ENCODE measurements around the gene ZNF512B. TPM values are rescaled to one million over a fixed set of nuclear protein-coding genes. Genes with fewer than 3 reads are reported as not detected.

Gene ZNF512B
- total and polyA plus RNA-seq, 12 donors: 3.5 to 39.4 (median 13.9) TPM

DNA sequence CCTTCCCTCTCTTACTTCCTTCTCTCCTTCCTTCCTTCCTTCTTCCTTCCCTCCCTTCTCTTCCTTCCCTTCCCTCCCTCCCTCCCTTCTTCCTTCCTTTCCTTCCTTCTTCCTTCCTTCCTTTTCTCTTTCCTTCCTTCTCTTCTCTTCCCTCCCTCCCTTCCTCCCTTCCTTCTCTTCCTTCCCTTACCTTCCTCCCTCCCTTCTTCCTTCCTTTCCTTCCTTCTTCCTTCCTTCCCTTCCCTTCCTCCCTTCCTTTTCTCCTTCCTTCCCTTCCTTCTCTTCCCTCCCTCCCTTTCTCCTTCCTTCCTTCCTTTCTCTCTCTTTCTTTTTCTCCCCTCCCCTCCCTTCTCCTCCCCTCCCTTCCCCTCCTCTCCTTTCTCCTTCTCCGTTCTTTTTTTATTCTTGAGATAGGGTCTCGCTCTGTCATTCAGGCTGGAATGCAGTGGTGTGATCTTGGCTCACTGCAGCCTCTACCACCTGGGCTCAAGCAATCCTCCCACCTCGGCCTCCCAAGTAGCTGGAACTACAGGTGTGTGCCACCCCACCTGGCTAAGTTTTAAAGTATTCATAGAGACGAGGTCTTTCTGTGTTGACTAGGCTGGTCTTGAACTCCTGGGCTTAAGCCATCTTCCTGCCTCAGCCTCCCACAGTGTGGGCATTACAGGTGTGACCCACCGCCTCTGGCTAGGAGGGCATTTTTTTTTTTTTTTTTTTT lies 1.1 kb upstream of the ZNF512B start:
- H3K4me1 ChIP-seq (replicated peaks in 1 of 2): peaks cover 8 to 20% of the 10 kb centered on the region in 2 donors
- no peak overlapping the region for H3K27ac ChIP-seq
- 87 to 96% (median 94%) methylated on average over 5 of the region's 5 CpGs for WGBS, 4 donors
- H3K27me3 ChIP-seq: no peaks in the 10 kb centered on the region
- no peak for TF ChIP-seq POLR2A (IDR thresholded peaks at IDR 0.05)
- TF ChIP-seq, protein P1, sequence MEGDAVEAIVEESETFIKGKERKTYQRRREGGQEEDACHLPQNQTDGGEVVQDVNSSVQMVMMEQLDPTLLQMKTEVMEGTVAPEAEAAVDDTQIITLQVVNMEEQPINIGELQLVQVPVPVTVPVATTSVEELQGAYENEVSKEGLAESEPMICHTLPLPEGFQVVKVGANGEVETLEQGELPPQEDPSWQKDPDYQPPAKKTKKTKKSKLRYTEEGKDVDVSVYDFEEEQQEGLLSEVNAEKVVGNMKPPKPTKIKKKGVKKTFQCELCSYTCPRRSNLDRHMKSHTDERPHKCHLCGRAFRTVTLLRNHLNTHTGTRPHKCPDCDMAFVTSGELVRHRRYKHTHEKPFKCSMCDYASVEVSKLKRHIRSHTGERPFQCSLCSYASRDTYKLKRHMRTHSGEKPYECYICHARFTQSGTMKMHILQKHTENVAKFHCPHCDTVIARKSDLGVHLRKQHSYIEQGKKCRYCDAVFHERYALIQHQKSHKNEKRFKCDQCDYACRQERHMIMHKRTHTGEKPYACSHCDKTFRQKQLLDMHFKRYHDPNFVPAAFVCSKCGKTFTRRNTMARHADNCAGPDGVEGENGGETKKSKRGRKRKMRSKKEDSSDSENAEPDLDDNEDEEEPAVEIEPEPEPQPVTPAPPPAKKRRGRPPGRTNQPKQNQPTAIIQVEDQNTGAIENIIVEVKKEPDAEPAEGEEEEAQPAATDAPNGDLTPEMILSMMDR (IDR thresholded peaks at IDR 0.05): no peak
- H3K4me3 ChIP-seq: no peak overlapping the region
- peaks cover 0 to 14% of the 10 kb centered on the region in 2 donors for H3K36me3 ChIP-seq (replicated peaks in 1 of 2)
- intact Hi-C loops (cut with DNase I): loop anchor here (10.0 kb wide), 2 partner anchors 186 to 356 kb away; no protein-coding TSS in a partner anchor
- no peaks in the 10 kb centered on the region for H3K9me3 ChIP-seq (replicated peaks in 1 of 3)
- no peak for DNase-seq

DNA sequence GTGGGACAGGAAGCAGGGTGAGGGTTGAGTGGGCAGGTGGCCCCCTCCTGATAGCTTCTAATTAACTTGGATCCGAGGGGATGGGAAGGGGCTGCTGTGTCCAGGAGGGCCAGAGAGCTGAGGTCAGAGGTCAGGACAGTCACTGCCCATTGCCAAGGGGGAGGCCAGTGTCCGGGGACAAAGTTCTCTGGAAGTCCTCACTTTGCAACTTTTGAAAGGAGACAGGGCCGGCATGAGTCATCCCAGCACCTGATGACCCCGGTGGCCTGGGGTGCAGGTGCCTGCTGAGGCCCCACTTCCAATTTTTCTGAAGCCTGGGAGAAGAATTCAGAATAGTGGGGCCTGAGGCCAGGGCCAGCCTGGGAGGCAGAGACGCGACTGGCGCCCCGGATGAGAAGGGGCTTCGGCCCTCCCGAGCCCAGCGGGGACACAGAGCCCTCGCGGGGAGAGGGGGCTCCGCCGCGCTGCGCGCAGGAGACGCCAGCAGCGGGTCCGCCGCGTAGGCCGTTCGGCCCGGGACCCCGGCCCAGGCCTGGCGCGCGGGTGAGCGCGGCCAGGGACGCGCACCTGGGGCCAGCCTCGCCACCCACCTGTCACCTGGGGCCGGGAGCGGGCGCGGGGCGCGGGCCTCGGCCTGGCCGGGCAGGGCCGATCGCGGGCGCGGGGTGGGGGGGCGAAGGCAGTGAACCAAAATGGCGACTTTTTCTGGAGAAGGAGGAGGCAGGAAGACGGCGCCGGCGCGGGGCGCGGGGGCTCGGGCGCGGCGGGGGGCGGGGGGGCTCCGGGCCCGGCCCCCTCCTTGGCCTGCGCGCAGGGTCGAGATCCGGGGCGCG lies 586 bp downstream of the ZNF512B start:
- DNase-seq: peak in 6 of 7 donors; percentile 26 to 59 (median 39)
- H3K9me3 ChIP-seq (replicated peaks in 1 of 3): no peaks in the 10 kb centered on the region
- peaks cover 0 to 18% of the 10 kb centered on the region in 2 donors for H3K36me3 ChIP-seq (replicated peaks in 1 of 2)
- H3K27ac ChIP-seq: peak overlapping the region in 4 of 5 donors; percentile 43 to 68 (median 54)
- intact Hi-C loops (cut with DNase I): no loop called here
- H3K4me1 ChIP-seq (replicated peaks in 1 of 2): peaks cover 8 to 20% of the 10 kb centered on the region in 2 donors
- 1 to 6% (median 3%) methylated on average over 4 to 69 of the region's 70 CpGs for WGBS, 4 donors
- TF ChIP-seq, protein P1 (IDR thresholded peaks at IDR 0.05): no peak
- no peak for TF ChIP-seq POLR2A (IDR thresholded peaks at IDR 0.05)
- H3K27me3 ChIP-seq: no peaks in the 10 kb centered on the region
- peak overlapping the region in 3 of 4 donors; percentile 24 to 92 (median 60) for H3K4me3 ChIP-seq

DNA sequence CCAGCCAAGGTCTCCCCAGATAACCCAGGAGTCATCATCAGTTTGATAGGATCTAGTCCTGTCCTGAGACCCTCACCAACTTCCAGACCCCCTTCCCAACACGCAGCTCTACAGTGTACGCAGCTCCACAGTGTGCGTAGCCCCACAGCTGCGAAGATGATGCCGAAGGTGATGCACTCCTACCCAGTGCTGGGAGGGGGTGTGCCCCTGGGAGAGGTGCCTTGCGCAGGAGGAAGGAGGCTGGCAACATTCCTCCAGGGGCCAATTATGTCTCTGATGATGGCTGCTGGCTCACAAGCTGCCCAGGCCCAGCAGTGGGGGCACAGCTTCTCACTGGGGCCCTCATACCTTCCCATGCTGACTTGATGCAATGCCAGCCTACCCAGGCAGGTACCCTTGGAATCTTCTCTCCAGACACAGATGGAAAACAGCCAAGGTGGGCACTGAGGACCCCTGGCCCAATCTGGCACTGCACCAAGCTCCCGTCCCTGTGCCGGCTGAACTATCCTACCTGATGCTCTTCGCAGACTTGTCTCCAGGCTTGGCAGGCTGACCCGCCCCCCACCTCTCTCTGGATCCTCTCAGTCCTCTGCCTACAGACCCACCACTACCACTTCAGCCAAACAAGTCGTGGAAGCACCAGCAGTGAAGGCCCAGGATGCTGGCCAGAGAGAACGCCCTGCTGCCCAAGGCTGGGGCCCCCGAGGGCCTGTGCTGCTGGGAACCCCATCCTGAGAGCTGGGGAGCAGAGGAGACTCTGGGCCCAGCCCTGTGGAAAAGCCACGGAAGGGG lies 1.4 kb downstream of the ZNF512B start:
- H3K27ac ChIP-seq: peak overlapping the region in 3 of 5 donors; percentile 51 to 68 (median 57)
- peak in 5 of 7 donors; percentile 9 to 42 (median 24) for DNase-seq
- H3K36me3 ChIP-seq (replicated peaks in 1 of 2): peaks cover 0 to 26% of the 10 kb centered on the region in 2 donors
- 74 to 80% (median 76%) methylated on average over 7 to 14 of the region's 14 CpGs for WGBS, 4 donors
- H3K4me3 ChIP-seq: peak overlapping the region in 2 of 4 donors; percentile 24 to 92
- intact Hi-C loops (cut with DNase I): no loop called here
- H3K4me1 ChIP-seq (replicated peaks in 1 of 2): peaks cover 8 to 20% of the 10 kb centered on the region in 2 donors
- H3K9me3 ChIP-seq (replicated peaks in 1 of 3): no peaks in the 10 kb centered on the region
- TF ChIP-seq, protein P1 (IDR thresholded peaks at IDR 0.05): no peak
- H3K27me3 ChIP-seq: no peaks in the 10 kb centered on the region
